Mesenteric fat pad (tissue), 1 donor: ENCODE measurements around the gene NHLH2. TPM values are rescaled to one million over a fixed set of nuclear protein-coding genes. Genes with fewer than 3 reads are reported as not detected.

Experiments
- DNase-seq: peaks from one replicate; pipeline ENCODE4 v3.0.0-alpha.2; 2020; ENCODE audit warnings: low spot score
- total RNA-seq: library from RNA; stranded (reverse); fragmentation: NEBNext Ultra II Directional; extraction: Animal tissue kit (Norgen Biotek cat#: 25700); gene quantifications from one replicate; pipeline ENCODE4 v1.2.1, GENCODE V29; 2021
- donor health status: DM: yes; HTN: yes; CAD: no.

NHLH2 gene
- total RNA-seq, 1 donor from 2014 or later: not detected

DNA sequence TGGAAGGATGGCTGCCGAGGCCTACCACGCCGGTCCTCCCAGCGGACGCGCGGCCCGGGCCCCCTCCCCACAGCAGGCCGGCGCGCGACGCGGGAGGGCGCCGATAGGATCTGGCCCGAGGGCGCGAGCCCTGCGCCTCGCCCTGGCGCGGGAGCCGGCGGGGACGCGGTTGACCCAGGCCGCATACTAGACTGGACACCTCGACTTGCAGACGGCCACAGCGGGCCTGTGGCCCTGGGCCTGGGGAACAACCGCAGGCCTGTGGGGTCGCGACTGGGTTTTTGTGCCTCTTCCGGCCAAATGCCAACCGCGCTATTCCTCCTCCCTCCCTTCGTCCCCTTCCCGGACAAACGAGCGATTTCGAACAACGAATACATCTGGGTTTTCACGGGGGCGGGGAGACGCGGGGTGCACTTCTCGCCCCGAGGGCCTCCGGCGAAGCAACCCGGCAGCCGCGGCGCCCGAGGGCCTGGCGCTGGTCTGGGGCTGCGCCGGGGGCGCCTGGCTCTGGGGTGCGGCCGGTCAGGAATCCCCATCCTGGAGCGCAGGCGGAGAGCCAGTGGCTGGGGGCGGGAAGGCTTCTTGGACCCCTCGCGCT is 2.4 kb downstream of the NHLH2 start:
- no peak for DNase-seq

DNA sequence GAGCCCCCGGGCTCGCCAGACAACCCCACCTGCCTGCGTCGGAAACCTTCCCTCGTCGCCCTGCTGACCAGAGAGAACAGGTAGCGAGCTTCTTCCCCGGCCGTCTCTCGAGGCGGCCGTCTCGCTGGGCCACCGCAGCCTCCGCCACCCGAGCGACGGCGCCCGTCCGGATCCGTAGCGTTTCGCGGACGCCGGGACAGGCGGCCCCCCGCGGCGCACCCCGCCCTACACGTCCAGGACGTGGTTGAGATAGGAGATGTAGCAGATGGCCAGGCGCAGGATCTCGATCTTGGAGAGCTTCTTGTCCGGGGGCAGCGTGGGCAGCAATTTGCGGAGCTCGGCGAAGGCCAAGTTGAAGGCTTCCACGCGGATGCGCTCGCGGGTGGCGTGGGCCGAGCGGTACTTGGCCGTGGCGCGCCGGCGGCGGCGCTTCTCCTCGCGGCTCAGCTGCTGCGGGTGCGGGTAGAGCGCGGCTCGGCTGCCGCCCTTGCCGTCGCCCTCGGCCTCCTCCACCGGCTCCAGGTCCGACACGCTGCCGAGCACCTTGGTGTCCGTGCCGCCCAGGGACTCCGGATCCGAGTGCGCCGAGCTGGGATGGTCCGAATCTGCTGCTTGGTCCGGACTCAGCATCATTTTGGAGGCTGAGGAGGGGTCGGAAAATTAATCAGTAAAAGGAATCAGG is 3.0 kb downstream of the NHLH2 start:
- DNase-seq: peak; percentile 75

DNA sequence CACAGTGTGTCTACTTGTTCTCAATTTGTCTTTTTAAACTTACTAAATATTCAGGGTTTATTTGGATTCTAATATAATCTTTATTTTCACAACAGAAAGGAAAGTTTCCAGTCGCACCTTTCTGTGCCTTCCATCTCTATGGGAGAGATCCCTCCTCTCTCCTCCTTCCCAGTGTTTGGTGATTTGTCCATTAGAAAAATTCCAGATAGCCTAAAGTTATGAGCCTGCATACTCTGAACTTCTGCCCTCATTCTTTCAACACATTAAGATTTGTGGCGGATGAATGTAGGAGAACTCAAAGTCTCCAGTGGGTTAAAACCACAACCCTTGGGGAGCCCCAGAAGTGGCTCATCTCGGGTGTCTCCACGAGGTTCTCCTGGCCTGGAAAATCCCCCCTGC is 3.6 kb downstream of the NHLH2 start:
- DNase-seq: no peak

DNA sequence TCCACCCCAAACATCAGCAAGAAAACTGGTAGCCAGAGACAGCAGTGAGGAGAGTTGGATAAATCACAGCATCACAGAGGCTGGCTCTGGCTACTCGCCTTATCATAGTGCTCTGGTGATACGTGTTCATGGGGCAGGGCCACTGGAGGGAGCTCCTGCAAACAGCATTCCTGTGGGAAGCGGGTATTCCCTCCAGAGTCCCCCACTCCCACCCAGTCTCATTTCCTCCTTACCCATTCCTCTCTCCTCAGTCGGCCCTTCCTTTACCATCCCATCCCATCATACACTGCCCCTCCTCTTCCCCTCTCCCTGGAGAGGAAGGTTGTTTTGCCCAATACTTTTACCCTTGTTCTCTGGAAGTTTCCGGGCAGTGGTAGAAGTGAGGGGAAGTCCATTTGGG is 7.1 kb downstream of the NHLH2 start:
- no peak for DNase-seq

DNA sequence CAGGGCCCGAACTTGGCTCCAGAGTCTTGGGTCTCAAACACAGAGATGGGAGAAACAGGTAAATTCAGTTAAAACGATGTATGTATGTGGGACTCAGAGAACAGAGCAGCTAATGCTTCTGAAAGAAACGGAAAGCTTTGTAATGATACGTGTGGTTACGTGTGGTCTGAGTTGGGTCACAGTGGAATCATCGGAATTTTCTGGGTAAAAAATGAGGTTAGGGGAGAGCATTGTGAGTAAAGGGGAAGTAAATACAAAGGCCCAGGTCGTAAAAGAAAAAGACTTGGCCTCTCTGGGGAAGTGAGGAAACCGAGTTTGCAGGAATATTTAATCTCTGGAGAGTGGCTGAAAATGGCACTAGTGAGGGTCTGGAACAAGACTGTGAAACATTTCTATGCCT is 8.3 kb downstream of the NHLH2 start:
- no peak for DNase-seq

DNA sequence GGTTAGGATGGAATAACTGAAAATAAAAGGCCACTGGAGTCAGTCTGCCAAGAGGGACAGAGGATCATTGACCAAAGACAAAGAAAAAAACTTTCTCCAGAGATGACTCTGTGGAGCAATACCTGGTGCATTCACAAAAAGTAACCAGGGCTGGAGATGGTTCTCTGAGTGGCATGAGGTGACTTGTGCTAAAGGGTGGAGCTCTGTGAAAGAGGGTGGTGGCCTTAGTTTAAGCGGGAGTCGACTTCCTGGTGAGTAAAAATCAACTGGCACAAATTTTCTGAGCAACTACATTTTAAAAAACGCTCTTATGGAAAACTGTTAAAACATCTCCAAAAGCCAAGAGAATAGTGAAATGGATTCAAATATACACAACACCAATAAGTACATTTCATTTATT is 10.0 kb downstream of the NHLH2 start:
- no peak for DNase-seq

DNA sequence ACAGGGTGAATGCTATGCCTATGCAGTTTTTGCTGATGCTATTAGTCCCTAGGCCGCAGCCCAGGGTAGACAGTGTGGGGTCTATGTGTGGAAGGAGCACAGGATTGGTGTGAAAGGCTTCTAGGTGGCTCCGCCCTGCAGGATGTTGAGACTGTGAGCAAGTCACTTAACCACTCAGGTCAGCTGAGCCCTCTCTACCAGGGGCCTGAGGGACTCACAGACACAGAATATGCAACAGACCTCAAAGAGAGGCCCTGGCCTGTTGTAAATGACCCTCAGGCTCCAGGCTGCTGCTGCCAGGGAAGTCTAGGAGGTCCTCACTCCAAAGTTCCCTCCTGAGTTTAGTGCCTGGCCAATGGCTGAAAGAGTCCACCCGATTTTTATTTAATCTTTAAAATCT is 11.0 kb downstream of the NHLH2 start:
- no peak for DNase-seq

DNA sequence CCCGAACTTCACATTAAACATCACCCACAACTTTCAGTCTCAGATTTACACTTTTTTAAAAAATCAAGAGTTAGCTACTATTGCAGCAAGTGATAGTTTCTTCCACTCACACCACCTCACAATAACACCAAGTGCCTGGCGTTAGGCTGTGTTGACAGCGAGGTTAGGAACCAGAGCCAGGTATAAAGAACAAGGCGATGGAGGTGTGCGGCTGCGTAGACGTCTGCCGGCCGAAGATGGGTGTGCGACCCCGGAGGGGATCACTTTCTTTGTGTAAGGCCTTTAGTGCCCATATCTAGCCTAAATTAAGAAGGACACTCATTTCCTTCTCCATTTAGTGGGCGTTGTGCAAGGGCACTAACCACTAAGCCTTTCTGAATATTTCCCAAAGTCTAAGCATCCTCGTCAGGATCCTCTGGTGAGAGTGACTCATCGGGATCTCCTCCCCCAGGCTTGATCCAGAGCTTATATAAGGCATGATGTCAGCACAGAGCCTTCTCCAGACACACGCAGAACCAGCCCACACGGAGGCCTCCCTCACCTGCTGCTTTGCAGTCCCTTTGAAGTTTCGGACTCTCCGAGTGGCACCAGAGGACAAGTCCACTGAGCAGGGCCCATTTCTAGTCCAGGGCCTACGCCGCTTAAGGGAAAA is 11.8 kb downstream of the NHLH2 start:
- no peak for DNase-seq

DNA sequence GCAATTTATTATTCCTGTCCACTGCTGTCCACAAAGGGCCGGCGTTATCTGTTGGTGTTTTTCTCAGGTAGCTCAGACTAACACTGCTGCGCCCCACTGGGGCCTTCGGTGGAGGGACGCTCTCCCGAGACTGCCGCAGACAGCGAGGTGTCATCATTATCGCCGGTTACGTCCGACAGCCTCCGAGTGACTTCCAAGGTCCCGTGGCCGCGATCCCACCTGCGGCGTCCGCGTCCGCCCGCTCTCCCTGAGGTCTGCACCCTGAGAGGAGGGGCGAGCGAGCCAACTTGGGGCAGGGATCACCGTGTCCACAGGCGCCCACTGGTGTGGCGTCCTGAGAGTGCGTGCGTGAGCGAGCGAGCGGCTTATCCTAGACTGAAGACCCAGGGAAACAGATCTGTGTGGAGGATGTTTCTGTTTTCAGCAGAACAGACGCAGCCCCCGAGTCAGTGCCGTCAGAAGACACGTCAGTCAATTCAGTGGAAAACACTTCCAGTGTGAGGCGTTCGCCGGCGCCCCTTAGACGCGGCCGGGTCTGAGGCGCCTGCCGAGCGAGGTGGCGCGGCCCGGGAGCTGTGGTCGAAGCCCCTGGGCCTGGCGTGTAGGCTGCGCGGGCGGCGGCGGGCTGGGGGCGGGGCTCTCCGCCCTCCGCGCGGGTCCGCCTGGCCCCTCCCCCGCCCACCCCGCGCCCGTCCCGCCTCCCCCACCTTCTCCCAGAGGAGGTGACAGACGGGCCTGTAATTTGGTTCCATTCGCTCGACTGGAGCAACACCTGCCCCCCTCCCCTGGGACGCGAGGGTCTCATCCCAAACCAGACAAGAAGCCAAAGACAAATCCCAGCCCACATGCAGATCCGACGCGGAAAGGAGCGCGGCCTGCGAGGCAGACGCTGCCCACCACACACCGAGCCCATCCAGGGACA is 12.6 kb downstream of the NHLH2 start:
- no peak for DNase-seq

DNA sequence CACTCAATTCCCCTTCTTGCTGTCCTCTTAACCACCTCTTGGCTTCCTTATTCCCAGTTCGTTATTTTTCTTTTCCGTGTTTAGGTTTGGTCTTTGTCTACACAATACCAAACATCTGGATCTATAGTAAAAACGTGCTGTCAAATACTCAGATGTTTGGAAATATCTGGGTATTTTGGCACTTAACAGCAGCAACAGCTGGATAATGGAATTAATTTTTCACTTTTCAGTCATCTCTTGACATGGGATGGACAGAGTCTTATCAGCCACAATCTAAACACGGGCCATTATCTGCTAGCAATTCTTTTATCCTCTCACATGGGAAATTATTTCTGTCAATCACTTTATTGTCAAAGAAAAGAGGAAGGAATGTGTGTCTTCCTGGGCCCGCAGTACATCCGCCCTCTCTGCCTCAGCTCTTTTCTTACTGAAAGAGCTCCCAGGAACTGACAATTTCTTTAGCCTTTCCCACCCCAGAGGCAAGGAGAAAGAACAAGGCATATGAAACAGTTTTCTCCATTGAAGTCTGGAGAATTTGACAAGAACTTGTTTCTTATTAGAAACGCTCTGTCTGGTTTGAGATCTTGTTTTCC is 13.4 kb downstream of the NHLH2 start:
- DNase-seq: no peak

DNA sequence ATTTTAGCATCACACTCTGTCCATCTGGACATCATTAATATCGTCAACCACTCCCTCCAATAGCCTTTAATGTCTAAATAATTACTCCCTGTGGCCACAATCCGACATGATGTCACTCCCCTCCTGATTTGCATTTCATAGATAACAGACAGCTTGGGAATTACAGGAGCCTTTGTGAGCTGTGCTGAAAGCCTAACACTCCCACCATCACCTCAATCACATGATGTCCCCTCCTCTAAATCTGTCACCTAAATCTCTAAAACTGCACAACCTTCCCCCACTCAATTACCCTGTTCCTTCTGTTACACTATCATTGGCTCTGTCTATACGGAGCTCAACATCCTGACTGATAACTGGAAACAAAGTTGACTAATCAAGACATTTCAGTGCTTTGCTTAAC is 14.3 kb downstream of the NHLH2 start:
- no peak for DNase-seq

DNA sequence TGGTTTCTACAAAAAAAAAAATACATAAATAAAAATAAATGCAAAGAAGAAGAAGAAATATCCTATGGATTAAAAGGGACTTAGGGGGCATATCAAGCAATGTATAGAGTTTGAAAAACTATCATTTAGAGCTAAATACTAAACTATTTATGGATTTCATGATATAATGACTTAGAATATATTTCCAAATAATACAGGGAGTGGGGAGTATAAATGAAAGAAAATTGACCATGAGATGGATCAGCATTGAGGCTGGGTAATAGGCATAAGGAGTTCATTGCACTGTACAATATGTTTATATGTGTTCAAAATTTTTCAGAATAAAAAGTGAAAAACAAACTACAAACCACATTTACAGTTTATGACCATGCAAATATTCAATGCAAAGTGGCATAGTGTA is 18.8 kb downstream of the NHLH2 start:
- no peak for DNase-seq

DNA sequence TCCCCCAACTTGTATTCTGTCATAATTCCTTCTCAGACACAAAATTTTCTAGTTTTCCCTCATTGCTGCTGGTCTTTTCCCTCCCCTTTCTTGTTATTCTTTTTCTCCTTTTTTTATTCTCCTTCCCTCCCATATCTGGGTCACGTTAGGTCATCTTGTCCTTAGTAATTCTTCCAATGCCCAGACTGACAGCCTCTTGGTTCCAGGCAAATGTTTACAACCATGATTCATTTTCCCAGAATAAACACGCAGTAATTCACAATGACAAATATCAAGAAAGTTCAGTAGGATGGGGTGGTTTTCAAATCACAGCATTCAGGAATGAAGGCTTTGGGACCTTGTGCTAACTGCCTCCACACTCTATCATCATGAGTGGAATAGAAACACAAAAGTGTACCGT is 25.2 kb downstream of the NHLH2 start:
- DNase-seq: no peak

DNA sequence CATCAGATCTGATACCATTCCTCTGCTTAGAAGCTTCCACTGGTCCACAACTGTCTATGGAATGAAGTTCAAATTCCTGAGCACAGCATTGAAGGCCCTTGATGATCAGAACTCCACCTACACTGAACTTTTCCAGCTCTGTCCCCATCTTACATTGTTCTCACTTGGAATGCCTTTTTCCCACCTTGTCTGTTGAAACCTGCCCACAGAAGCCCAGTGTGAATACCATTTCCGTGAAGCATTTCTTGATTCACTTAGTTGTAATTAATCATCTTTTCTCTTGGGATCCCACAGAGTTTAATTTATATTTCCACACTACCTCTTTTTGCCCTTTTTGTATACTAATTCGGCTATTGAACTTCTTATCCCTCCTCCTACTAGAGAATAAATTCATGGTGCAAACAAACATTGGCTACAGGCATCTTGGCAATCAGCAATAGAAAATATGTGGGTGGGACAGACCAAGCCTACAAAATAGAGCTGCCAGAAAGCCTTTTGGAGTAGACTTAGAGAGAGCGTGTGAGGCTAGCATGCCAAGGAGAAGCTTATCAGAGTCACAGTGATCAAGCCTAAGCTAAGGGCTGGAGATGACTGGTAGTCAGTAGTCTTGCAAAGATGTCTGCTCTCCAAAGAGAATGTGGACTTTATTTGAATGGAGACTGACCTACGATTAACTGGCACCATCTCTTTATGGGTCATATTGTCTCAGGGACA is 26.1 kb downstream of the NHLH2 start:
- no peak for DNase-seq

DNA sequence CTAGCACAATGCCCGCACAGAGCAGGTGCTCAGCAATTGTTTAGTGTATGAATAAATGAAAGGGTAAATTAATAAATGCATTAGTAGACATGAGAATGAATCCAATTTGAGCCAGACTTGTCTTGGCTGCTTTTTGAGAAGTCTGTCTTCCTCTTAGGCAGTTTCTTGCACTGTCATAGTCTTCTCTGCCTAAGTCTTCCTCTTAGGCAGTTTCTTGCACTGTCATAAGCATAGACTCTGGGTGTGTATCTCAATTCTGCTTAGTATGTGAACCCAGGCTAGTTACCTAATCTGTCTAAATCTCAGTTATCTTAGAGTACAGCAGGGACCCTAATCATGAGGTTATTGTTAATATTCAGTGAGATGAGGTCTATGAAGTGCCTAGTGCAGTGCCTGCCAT is 27.2 kb downstream of the NHLH2 start:
- DNase-seq: no peak

DNA sequence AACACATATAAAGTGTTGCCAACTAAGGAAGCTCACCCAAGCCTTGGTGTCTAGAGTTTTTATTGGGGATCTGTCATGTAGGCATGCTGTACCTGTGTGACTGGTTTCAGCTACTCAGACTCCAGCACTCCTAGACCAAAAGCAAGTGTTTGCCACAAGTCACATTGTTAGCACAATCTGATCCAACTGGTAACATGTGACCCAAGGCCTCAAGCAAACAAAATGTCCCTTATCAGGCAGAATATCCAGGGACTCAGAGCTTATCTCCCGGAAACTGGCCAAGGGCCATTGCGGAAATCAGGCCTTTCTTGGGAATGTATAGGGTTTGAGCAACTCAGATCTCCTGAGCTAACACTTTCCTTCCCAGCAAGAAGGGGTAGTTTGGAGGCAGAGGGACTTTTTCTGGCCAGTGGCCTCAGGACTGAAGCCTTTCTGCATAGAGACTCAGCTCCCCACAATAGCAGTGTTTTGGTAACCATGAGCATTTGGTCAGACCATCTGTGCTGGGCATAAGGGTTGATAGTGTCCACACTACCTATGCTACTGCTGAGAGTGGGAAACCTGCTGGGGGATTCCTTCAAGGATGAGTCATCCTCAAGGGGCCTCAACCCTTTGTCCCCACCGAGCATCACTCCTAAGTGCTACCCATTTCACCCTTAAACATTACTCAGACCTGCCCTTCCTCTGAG is 29.6 kb downstream of the NHLH2 start:
- DNase-seq: no peak

DNA sequence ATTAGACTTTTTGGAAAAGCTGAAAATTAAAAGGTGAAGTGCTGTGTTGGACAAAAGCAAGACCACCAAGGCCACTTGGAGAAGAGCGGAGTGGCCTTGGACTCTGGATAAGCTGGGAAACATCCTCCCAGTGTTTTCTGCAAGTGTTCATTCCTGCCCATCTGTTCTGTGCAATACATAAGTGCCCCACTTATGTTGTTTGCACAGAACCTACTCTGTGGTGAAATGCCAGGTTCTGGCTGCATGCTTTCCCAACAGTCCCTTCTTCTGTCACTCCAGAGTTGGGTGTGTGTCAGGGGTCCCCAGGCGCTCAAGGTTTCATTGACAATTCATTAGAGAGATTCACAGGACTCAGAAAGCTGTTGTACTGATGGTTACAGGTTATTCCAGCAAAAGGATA is 30.3 kb downstream of the NHLH2 start:
- DNase-seq: no peak

DNA sequence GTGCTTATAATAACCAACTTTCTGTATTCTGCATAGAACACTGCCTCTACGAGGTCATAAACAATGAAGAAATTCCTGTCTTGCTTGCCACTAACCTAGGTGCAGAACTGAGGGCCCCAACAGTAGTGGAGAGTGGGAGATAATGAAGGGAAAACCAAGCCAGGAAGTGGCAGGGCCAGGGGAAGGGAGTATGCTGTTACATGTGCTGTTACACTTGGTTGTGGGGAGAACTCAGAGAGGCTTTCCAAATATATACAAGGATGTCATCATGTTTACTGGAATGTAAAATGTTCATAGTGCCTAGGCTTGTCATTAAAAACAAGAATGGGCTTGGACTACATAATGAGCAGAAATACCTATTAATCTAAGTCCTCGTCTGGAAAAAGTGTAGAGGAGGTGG is 31.1 kb downstream of the NHLH2 start:
- DNase-seq: no peak

DNA sequence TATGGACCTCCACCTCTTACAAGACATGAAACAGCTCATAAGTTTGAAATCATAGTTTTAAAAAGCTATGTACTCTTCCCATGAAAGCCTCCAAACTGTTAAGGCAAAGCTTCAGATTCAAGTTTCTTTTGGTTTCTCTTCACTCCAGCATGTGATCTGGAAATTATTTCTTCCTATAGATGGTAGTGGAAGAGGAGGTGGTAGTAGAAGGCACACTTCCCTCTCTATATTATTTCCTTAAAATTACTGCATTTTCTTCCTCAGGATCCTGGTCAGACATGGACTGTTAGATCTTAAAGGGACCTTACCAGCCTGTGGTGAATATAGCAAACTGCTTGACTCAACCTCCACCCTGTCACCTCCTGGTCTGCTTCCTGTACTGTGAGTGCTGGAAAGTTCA is 31.9 kb downstream of the NHLH2 start:
- no peak for DNase-seq

DNA sequence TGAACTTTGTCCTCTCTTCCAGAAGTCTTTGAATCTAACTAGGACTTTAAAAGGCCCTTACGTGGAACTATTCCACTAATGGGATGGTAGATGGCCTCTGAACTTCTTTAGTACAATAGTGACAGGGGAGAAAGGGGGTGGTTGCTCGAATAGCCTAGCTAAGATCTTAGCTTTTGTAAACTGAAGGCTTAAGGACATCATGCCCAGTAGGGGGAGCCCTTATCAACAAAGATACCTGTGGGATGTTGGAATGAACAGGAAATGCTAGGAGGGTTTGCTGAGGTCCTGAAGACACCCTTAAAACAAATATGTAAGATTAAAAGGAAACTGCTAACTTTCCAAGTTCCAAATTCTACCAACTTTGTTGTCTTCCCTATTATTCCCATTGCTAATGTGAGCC is 33.2 kb downstream of the NHLH2 start:
- DNase-seq: no peak
